HepG2 (cell line): Measurements from ENCODE around the gene AQP10. TPM values are rescaled to one million over a fixed set of nuclear protein-coding genes. Genes with fewer than 3 reads are reported as not detected.

ENCODE experiments used
- ADNP ChIP-seq: sonication (generic); formaldehyde crosslinking; IDR thresholded peaks from 2 replicates; pipeline ENCODE4 v1.4.0; 2020; ENCODE audit warnings: missing genetic modification reagents
- ASH2L ChIP-seq: fragments of 300-600, 200-600 bp; sonication (generic); IDR thresholded peaks from 2 replicates; pipeline ENCODE4 v1.7.0; 2017; ENCODE audit warnings: low read depth, mild to moderate bottlenecking, moderate library complexity, mixed read lengths, low read length; ENCODE audit not compliant: insufficient read length
- ATRX ChIP-seq: sonication (generic); formaldehyde crosslinking; IDR thresholded peaks from 2 replicates; pipeline ENCODE4 v1.4.0; 2020; ENCODE audit warnings: missing genetic modification reagents, borderline replicate concordance
- CSRNP1 ChIP-seq: sonication (generic); formaldehyde crosslinking; IDR thresholded peaks from 2 replicates; pipeline ENCODE4 v1.8.1; 2023; ENCODE audit warnings: mild to moderate bottlenecking, missing genetic modification reagents
- GATAD1 ChIP-seq: IDR thresholded peaks from 2 replicates; pipeline ENCODE4 v1.6.1; 2016; ENCODE audit warnings: missing genetic modification reagents, missing compliant biosample characterization
- HIC2 ChIP-seq: sonication (generic); formaldehyde crosslinking; IDR thresholded peaks from 2 replicates; pipeline ENCODE4 v1.9.0; 2022; ENCODE audit warnings: low read depth, missing genetic modification reagents
- MIER2 ChIP-seq: IDR thresholded peaks from 2 replicates; pipeline ENCODE4 v1.6.1; 2016; ENCODE audit warnings: missing biosample characterization, missing genetic modification reagents
- NCOA1 ChIP-seq: sonication (generic); formaldehyde crosslinking; IDR thresholded peaks from 2 replicates; pipeline ENCODE4 v1.9.0; 2021; ENCODE audit warnings: missing genetic modification reagents
- NFIB ChIP-seq: sonication (generic); formaldehyde crosslinking; IDR thresholded peaks from 2 replicates; pipeline ENCODE4 v1.9.0; 2021; ENCODE audit warnings: missing genetic modification reagents, mild to moderate bottlenecking, borderline replicate concordance
- NFRKB ChIP-seq: fragments of 450-650 bp; IDR thresholded peaks from 2 replicates; pipeline ENCODE4 v1.6.1; 2017
- NR2F2 ChIP-seq: IDR thresholded peaks from 2 replicates; pipeline ENCODE4 v1.6.1; 2012; ENCODE audit warnings: low read depth, inconsistent platforms, borderline replicate concordance
- PAF1 ChIP-seq: IDR thresholded peaks from 2 replicates; pipeline ENCODE4 v1.6.1; 2016; ENCODE audit warnings: missing genetic modification reagents, missing compliant biosample characterization
- SRSF9 ChIP-seq: fragments of 200-400 bp; formaldehyde crosslinking; IDR thresholded peaks from 2 replicates; pipeline ENCODE4 v1.6.1; 2018; ENCODE audit warnings: borderline replicate concordance, mild to moderate bottlenecking, low read depth, low read length; ENCODE audit not compliant: insufficient read depth, poor library complexity, severe bottlenecking
- TGIF2 ChIP-seq: IDR thresholded peaks from 2 replicates; pipeline ENCODE4 v1.6.1; 2016; ENCODE audit warnings: control low read depth, missing compliant biosample characterization
- TIGD3 ChIP-seq: sonication (generic); formaldehyde crosslinking; IDR thresholded peaks from 2 replicates; pipeline ENCODE4 v1.5.1; 2020; ENCODE audit warnings: mild to moderate bottlenecking, missing genetic modification reagents, borderline replicate concordance
- ZFY ChIP-seq: sonication (generic); formaldehyde crosslinking; IDR thresholded peaks from 2 replicates; pipeline ENCODE4 v1.4.0; 2020; ENCODE audit warnings: missing genetic modification reagents
- ZNF234 ChIP-seq: sonication (generic); formaldehyde crosslinking; conservative IDR thresholded peaks from 2 replicates; pipeline ENCODE4 v1.5.1; 2020; ENCODE audit warnings: mild to moderate bottlenecking, missing genetic modification reagents
- ZNF24 ChIP-seq: fragments of 450-650 bp; IDR thresholded peaks from 2 replicates; pipeline ENCODE4 v1.6.1; 2017; ENCODE audit warnings: antibody characterized with exemption, mild to moderate bottlenecking
- ZNF33A ChIP-seq: sonication (generic); formaldehyde crosslinking; IDR thresholded peaks from 2 replicates; pipeline ENCODE4 v1.5.1; 2020; ENCODE audit warnings: missing genetic modification reagents, mild to moderate bottlenecking, moderate library complexity, borderline replicate concordance
- ZNF616 ChIP-seq: sonication (generic); formaldehyde crosslinking; IDR thresholded peaks from 2 replicates; pipeline ENCODE4 v1.5.0; 2020; ENCODE audit warnings: low read depth, mild to moderate bottlenecking, missing genetic modification reagents
- ZNF709 ChIP-seq: sonication (generic); formaldehyde crosslinking; IDR thresholded peaks from 2 replicates; pipeline ENCODE4 v1.5.0; 2020; ENCODE audit warnings: mild to moderate bottlenecking, missing genetic modification reagents
- polyA plus RNA-seq, 8 experiments: library from polyadenylated mRNA; depleted of rRNA in 3 of 8; stranded (reverse) in 7 of 8; unstranded in 1 of 8; fragments of >200 nt; fragmentation: Illumina TruSeq in 4 of 8; extraction: Trizol in 4 of 8; gene quantifications; 2 replicates each; pipeline versions ENCODE4 v1.2.1 to v1.2.3, GENCODE V29; 2011 to 2016; ENCODE audit warnings: low read depth in 4 of 8, missing spikeins in 1 of 8, mixed read lengths in 1 of 8; ENCODE audit not compliant: insufficient read depth in 1 of 8
- total RNA-seq, 5 experiments: library from RNA; depleted of rRNA; stranded (reverse); fragments of >200 nt; fragmentation: Illumina TruSeq; extraction: Trizol; gene quantifications; 2 replicates each; pipeline ENCODE4 v1.2.3, GENCODE V29; 2016; ENCODE audit warnings: low read depth in 1 of 5
- TF ChIP-seq, protein P1 (sequence below), 2 experiments: fragments of 450-650 bp in 1 of 2; sonication (generic) in 1 of 2; formaldehyde crosslinking; IDR thresholded peaks; 2 replicates each; pipeline versions ENCODE4 v1.5.0 to v1.8.0; 2020 to 2022; ENCODE audit warnings: mild to moderate bottlenecking in 1 of 2, missing genetic modification reagents in 1 of 2
- TF ChIP-seq, protein P2 (sequence below): sonication (generic); formaldehyde crosslinking; IDR thresholded peaks from 2 replicates; pipeline ENCODE4 v1.9.0; 2021; ENCODE audit warnings: missing genetic modification reagents, mild to moderate bottlenecking, borderline replicate concordance

AQP10 gene
- total and polyA plus RNA-seq, 2 of the 13 experiments (the other 11 are each of a cell fraction or from before 2014, with no cell fraction given): 0.30 TPM; not detected in 1

DNA sequence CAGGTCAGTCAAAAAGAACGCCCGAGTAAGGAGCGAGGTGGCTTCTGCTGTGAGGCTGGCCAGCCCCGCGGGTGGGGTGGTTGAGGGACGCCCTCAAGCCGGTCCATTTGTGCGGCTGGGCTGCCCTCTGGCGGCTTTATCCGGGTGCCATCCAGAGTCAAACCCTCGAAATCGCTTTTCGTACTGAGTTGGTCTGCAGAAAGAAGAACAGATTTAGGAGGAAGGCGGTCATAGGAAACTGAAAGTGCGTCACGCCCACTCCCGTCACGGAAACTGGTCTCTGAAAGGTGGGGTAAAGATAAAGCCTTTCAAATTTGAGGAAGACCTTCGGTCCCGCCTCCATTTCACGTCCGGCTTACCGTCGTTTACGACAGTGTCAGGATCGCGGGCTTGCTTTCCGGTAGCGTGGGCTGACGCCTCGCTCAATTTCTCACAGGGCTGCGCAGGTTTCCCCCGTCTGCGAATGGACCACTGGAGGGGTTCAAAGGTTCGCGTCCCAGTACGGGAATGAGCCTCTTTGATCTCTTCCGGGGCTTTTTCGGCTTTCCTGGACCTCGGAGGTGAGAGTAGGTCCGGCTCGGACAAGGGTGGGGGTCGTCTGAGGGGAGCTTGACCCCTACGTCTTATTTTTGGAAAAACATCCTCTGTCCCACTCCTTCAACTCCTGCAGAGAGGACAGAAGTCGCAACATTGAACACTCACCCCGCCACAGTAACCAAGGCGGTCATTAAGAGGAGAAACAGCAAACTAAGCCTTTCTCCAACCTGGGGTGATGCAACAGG lies 48.5 kb upstream of the AQP10 start, which contains the start of gene HAX1 (continued):
- TF ChIP-seq, protein P1, sequence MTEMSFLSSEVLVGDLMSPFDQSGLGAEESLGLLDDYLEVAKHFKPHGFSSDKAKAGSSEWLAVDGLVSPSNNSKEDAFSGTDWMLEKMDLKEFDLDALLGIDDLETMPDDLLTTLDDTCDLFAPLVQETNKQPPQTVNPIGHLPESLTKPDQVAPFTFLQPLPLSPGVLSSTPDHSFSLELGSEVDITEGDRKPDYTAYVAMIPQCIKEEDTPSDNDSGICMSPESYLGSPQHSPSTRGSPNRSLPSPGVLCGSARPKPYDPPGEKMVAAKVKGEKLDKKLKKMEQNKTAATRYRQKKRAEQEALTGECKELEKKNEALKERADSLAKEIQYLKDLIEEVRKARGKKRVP (CRISPR knock-in tag; IDR thresholded peaks at IDR 0.05): peak in 1 of 2 experiments; percentile 85; a peak in 2 of 4 replicates
- TF ChIP-seq ADNP (0 out of 2 replicates have a peak, but pooled peaks have one; percentile 61), TGIF2 (CRISPR knock-in tag) (no peak), PAF1 (CRISPR knock-in tag) (peak; percentile 66; the same call in 1 of the 2 replicates), ASH2L (peak; percentile 69), NR2F2 (no peak; the same call in 1 of the 2 replicates), HIC2 (CRISPR knock-in tag) (peak; percentile 31; the same call in 1 of the 2 replicates), NCOA1 (CRISPR knock-in tag) (no peak), ZNF24 (no peak), NFRKB (no peak), TIGD3 (CRISPR knock-in tag) (no peak), SRSF9 (no peak), ZFY (CRISPR knock-in tag) (0 out of 2 replicates have a peak, but pooled peaks have one; percentile 17), ZNF234 (CRISPR knock-in tag) (no peak), NFIB (CRISPR knock-in tag) (no peak), ATRX (CRISPR knock-in tag) (no peak), ZNF616 (CRISPR knock-in tag) (no peak), MIER2 (no peak), ZNF33A (no peak; the same call in 1 of the 2 replicates), ZNF709 (peak; percentile 52; the same call in 1 of the 2 replicates), GATAD1 (CRISPR knock-in tag) (peak; percentile 100), CSRNP1 (CRISPR knock-in tag) (peak; percentile 83)
- TF ChIP-seq, protein P2, sequence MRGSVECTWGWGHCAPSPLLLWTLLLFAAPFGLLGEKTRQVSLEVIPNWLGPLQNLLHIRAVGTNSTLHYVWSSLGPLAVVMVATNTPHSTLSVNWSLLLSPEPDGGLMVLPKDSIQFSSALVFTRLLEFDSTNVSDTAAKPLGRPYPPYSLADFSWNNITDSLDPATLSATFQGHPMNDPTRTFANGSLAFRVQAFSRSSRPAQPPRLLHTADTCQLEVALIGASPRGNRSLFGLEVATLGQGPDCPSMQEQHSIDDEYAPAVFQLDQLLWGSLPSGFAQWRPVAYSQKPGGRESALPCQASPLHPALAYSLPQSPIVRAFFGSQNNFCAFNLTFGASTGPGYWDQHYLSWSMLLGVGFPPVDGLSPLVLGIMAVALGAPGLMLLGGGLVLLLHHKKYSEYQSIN (CRISPR knock-in tag): no peak
